Stomach (tissue), 4 donors: ENCODE results near the gene GLDC.

Source experiments
- CTCF ChIP-seq, 7 experiments: fragments of 450-650 bp in 4 of 7; fragments of 200-600 bp in 3 of 7; sonication (generic) in 3 of 7; IDR thresholded peaks; one replicate each; pipeline ENCODE4 v1.5.1; 2016 to 2019; ENCODE audit warnings: antibody characterized with exemption in 7 of 7, control low read depth in 2 of 7, mild to moderate bottlenecking in 1 of 7
- EP300 ChIP-seq: sonication (generic); formaldehyde crosslinking; IDR thresholded peaks from one replicate; pipeline ENCODE4 v1.6.1; 2017; ENCODE audit warnings: antibody characterized with exemption
- POLR2A ChIP-seq, 4 donors: fragments of 450-650 bp; IDR thresholded peaks; one replicate each; pipeline ENCODE4 v1.6.1; 2016; ENCODE audit warnings: antibody characterized with exemption in 4 of 4, control low read depth in 2 of 4, mild to moderate bottlenecking in 1 of 4, moderate library complexity in 1 of 4
- POLR2AphosphoS5 ChIP-seq, 3 donors: sonication (generic); formaldehyde crosslinking; IDR thresholded peaks; one replicate each; pipeline ENCODE4 v1.6.1; 2016; ENCODE audit warnings: antibody characterized with exemption in 3 of 3

- no peak for TF ChIP-seq CTCF (IDR thresholded peaks at IDR 0.05)
- TF ChIP-seq POLR2A (IDR thresholded peaks at IDR 0.05): no peak
- no peak for TF ChIP-seq POLR2AphosphoS5 (IDR thresholded peaks at IDR 0.05)
- no peak for TF ChIP-seq EP300
Observed at GRCh38 chr9:6551136-6551535, 94.4 kb downstream of the GLDC start.
